Ishikawa (cell line): ENCODE data around the gene ZBTB22.

Experiments used
- NFIC ChIP-seq: IDR thresholded peaks from 2 replicates; pipeline ENCODE4 v1.6.1; 2012
- RAD21 ChIP-seq: IDR thresholded peaks from 2 replicates; pipeline ENCODE4 v1.6.1; 2012; ENCODE audit warnings: low read depth
- TAF1 ChIP-seq: IDR thresholded peaks from 2 replicates; pipeline ENCODE4 v1.6.1; 2012; ENCODE audit warnings: low read depth, mild to moderate bottlenecking
- YY1 ChIP-seq: IDR thresholded peaks from 2 replicates; pipeline ENCODE4 v1.6.1; 2012; ENCODE audit warnings: low read depth

DNA sequence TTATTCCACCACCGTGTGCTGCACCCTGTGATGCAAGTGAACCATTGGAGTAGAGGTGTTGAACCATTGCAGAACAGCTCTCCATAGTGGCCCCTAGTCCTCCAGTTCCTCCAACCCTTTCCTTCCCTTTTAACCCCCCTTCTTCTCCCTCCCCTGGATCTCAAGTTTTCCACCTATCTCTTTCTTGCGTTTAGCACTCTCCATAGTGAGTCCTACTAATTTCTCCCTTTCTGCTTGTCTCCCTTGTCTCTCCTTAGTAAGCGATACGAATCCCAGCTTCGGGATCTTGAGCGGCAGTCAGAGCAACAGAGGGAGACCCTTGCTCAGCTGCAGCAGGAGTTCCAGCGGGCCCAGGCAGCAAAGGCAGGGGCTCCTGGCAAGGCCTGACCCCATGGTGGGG lies 27.1 kb downstream of the ZBTB22 start:
- TF ChIP-seq RAD21 (no peak), TAF1 (no peak), NFIC (no peak), YY1 (no peak)
